ENCODE results near the gene AS3MT. TPM values are rescaled to one million over a fixed set of nuclear protein-coding genes. Genes with fewer than 3 reads are reported as not detected.

The AS3MT gene
- total and polyA plus RNA-seq, 10 of the 15 experiments (the other 5 are each of a cell fraction or from before 2014, with no cell fraction given), result 0.11 to 1.0 (median 0.39) TPM; not detected in 2

DNA sequence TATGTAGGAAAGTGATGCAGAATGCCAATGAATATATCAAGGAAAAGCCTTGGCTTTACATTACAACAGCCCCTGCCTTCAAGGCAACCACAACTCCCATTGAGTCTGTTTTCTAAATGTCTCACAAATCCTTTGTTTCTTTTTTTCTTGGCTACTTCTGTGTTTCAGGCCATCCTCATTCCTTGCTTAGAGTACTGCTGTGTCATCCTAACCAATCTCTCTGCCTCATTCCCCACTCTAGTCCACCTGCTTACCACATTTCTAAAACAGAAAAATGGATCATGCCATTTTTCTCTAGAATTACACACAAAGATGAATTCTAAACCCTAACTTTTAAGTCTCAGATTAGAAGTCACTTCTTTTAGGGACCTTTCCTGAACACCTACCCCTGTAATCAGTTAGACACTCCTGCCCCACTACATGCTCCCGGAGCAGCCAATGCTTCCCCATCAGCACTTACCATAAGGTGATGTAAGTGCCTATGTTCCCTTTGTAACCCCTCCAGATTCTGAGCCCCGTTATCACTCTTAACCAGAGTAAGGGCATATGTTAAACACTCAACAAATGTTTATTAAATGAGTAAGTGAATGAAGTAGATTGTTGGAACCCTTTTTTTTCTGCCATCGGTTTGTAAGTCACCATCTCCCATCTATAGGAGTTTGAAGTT lies 12.4 kb upstream of the AS3MT start (continued):
- TF ChIP-seq ZNF592 (IDR thresholded peaks at IDR 0.05), result no peak
- TF ChIP-seq, protein P1, sequence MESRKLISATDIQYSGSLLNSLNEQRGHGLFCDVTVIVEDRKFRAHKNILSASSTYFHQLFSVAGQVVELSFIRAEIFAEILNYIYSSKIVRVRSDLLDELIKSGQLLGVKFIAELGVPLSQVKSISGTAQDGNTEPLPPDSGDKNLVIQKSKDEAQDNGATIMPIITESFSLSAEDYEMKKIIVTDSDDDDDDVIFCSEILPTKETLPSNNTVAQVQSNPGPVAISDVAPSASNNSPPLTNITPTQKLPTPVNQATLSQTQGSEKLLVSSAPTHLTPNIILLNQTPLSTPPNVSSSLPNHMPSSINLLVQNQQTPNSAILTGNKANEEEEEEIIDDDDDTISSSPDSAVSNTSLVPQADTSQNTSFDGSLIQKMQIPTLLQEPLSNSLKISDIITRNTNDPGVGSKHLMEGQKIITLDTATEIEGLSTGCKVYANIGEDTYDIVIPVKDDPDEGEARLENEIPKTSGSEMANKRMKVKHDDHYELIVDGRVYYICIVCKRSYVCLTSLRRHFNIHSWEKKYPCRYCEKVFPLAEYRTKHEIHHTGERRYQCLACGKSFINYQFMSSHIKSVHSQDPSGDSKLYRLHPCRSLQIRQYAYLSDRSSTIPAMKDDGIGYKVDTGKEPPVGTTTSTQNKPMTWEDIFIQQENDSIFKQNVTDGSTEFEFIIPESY (IDR thresholded peaks at IDR 0.05), result no peak
- no peak for TF ChIP-seq NFYB (IDR thresholded peaks at IDR 0.05; ENCODE audit: insufficient read depth, low read depth, low read length)
- TF ChIP-seq EZH2 (IDR thresholded peaks at IDR 0.05; ENCODE audit: borderline replicate concordance, control insufficient read depth, low read depth, low read length), result no peak
- no peak for TF ChIP-seq E2F4 (IDR thresholded peaks at IDR 0.05; ENCODE audit: low read depth, low read length)
